ENCODE results near the gene ZNF234. TPM values are rescaled to one million over a fixed set of nuclear protein-coding genes. Genes with fewer than 3 reads are reported as not detected.

ZNF234 gene
- total and polyA plus RNA-seq, 2 of the 8 experiments (the other 6 are each of a cell fraction or from before 2014, with no cell fraction given) = 1.9 to 12.3 TPM

DNA sequence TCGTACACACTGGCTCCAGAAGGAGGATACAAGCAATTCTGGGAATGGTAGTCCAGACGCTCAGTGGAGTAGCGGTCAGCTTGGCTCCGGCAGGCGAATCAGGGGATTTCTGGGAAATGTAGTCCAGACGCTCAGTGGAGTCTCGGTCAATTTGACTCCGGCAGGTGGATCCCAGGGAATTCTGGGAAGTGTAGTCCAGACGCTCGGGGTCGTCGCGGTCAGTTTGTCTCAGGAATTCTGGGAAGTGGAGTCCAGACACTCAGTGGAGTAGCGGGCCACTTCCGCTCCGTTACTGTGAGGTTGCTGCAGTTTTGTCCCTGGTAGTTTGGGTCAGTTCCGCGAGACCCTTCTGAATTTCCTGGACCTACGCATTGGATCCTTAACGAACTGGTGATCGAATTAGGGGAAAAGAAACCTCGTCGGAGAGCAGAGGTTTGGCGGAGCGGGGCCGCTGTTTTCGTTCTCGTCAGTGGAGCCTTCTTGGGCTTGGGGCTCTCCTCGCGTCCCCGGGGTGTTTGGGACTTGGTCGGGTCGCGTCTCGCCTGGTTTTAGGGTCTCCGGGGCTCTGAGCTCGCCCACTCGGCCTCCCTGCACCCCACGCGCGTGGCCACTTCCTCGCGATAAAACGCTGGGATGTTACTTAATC, 28.1 kb upstream of the ZNF234 start, which contains the start of gene ZNF225 (continued):
- TF ChIP-seq NRF1 (IDR thresholded peaks at IDR 0.05; ENCODE audit: low read depth, low read length) = no peak
